ENCODE data around the gene KIF12. TPM values are rescaled to one million over a fixed set of nuclear protein-coding genes. Genes with fewer than 3 reads are reported as not detected.

KIF12 gene
- total RNA-seq, 1 donor from 2014 or later, result not detected

DNA sequence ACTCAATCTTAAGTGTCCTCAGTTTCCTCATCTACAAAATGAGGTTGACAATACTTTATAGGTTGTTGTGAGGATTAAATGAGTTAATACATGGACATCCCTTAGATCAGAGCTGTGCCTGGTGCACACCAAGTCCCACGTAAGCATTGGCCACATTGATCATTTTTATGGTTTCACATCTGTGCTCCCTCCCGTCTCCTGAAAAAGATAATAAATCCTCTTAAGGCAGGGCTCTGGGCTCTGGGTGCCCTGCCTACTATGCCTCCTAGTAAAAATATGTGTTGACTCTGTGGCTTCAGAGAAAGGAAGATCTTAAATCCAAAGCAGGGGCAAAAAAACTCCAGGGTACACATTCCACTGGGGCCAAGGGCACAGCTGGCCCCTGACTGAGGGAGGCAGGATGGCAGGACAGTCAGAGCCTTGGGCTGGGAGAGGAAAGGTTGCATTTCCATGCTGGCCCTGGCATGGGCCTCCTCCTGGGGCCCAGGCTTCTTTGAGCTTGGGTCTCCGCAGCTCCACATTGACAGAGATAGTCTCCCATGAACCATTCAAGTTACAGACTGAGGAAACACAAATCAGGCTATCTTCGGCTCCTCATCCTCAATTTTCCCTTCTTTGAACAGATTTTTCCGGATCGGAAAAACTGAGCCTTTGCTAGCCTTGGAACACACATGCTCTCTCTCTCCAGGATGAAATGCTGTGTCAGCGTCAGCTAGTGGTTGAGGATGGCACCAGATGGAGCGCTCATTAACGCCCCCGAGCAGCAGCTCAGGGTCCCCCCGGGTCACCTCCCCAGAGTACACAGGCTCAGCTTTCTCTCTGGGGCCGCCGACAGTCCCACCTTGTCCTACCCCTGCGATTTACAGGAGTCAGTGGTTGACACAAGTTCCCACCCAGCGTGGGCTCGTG is 22.4 kb upstream of the KIF12 start:
- FAIRE-seq (no peak), DNase-seq (ENCODE audit: low read depth) (no peak)
- TF ChIP-seq, protein P1, sequence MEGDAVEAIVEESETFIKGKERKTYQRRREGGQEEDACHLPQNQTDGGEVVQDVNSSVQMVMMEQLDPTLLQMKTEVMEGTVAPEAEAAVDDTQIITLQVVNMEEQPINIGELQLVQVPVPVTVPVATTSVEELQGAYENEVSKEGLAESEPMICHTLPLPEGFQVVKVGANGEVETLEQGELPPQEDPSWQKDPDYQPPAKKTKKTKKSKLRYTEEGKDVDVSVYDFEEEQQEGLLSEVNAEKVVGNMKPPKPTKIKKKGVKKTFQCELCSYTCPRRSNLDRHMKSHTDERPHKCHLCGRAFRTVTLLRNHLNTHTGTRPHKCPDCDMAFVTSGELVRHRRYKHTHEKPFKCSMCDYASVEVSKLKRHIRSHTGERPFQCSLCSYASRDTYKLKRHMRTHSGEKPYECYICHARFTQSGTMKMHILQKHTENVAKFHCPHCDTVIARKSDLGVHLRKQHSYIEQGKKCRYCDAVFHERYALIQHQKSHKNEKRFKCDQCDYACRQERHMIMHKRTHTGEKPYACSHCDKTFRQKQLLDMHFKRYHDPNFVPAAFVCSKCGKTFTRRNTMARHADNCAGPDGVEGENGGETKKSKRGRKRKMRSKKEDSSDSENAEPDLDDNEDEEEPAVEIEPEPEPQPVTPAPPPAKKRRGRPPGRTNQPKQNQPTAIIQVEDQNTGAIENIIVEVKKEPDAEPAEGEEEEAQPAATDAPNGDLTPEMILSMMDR (IDR thresholded peaks at IDR 0.05; ENCODE audit: insufficient read depth, low read length, severe bottlenecking), result no peak
- H3K4me3 ChIP-seq (ENCODE audit: low read depth, low read length), result no peak overlapping the region
- H3K27me3 ChIP-seq (ENCODE audit: control insufficient read depth, insufficient read depth, low read length), result peaks cover 24% of the 10 kb centered on the region
- H3K36me3 ChIP-seq (ENCODE audit: control insufficient read depth, insufficient read depth, low read length), result no peaks in the 10 kb centered on the region

DNA sequence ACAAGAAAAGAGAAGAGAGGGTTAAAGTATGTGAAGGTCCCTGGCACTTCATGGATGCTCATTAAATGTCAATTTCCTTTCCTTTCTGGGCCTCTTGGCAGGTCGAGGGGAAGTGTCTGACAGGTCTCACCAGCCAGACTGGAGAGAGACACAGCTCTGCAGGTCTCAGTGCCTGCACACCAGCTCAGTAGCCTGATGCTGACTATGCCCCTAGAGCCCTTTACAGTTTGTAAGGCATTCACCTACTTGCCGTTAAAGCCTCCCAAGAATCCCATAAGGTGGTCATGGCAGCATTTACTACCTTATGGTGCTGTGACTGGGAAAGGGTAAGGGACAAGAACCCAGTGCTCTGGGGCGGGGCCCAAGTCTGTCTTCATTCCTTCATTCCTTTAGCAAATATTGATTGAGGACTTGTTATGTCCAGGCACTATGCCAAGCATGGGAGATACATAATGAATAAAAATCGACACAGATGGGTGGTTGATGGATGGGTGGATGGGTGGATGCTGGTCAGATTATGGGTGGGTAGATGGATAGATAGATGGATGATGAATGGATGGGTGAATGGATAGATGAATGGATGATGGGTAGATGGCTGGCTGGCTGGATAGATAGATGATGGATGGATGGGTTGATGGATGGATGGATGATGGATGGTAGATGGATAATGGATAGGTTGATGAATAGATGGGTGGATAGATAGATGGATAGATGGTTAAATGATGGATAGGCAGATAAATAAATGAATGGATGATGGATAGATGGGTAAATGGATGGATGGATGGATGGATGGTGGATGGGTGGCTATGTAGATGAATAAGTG is 21.3 kb upstream of the KIF12 start:
- FAIRE-seq, result no peak
- no peak overlapping the region for H3K4me3 ChIP-seq (ENCODE audit: low read depth, low read length)
- DNase-seq (ENCODE audit: low read depth), result no peak
- TF ChIP-seq, protein P1 (IDR thresholded peaks at IDR 0.05; ENCODE audit: insufficient read depth, low read length, severe bottlenecking), result no peak
- no peaks in the 10 kb centered on the region for H3K36me3 ChIP-seq (ENCODE audit: control insufficient read depth, insufficient read depth, low read length)
- peaks cover 26% of the 10 kb centered on the region for H3K27me3 ChIP-seq (ENCODE audit: control insufficient read depth, insufficient read depth, low read length)

DNA sequence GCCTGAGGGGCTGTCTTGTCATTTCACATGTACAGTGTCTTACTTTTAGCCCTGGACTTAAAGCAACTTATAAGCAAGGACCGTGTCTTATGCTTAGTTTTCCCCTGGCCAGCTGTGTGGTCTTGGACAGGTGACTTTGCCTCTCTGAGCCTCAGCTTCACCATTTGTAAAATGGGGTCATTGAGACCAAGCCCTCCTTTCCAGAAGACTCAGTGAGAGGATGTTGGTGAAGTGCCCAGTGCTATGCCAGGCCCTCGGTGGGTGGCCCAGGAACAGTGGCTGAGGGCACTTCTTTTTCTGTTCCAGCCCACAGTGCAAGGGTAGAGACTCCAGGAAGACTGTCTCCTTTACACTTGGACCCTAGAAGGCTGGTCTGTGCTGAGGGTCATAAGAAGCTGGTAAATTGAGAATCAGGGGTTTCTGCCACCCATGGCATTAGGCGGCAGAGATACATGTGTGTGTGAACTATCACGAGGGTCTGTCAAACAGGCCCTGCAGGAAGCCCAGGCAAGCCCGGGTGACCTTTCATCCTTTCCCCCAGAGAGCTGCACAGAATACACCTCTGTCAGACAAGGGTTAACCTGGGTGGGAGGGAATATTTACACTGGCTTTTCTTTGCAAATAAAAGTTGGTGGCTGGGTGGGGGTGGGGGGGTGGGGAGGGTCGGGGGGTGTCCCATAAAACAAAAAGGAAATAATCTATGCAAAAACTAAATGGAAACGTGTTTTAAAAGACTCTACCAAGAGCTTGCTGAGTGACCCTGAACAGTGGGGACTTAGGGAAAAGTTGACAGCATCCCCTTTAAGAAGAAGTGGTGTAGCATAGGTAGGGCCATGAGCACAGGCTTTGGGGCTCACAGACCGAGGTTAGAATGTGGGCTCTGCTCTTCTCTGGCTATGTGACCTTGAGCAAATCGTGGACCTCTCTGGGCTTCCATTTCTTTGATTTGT is 20.4 kb upstream of the KIF12 start:
- H3K4me3 ChIP-seq (ENCODE audit: low read depth, low read length), result no peak overlapping the region
- TF ChIP-seq, protein P1 (IDR thresholded peaks at IDR 0.05; ENCODE audit: insufficient read depth, low read length, severe bottlenecking), result no peak
- FAIRE-seq, result no peak
- no peak for DNase-seq (ENCODE audit: low read depth)
- H3K27me3 ChIP-seq (ENCODE audit: control insufficient read depth, insufficient read depth, low read length), result peaks cover 25% of the 10 kb centered on the region
- H3K36me3 ChIP-seq (ENCODE audit: control insufficient read depth, insufficient read depth, low read length), result no peaks in the 10 kb centered on the region

DNA sequence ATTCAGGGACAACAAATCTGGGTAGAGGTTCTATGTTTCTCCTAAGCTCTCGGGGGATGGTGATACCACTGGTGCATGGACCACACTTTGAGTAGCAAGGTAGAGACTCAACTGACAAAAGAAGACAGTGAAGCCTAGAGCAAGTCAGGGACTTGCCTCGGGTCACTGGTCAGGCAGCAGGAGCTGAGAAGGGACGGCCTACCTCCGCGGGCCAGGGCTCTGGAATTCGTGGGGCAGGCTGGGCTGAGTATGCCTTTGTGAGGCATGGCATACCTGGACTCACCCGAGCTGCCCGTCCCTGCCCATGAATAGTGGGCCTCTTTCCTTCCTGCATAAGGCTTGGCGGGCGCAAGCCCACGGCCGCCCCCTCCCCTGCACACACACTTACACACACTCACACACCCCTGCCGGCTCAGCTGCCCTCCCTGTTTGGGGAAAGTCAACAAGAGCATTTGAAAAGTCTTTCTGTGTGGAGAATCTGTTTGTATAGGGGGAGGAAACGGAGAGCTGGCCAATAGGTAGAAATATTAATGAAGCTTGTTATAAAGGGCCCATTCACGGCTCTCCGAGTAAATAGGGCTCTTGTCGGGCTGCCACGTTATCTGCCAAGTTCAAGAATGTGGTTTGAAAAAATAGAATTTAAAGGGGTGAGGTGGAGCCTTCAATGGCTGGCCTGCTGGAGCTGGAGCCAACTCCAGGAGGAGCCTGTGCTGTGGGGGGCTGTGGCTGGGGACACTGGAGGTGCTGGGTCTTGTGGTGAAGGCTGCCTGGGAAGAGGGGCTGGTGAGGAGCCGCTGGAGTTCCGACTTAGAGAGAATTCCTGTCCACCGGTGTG is 19.1 kb upstream of the KIF12 start:
- FAIRE-seq, result no peak

More for the DNA sequence above, 19.1 kb upstream of the KIF12 start:
- TF ChIP-seq, protein P1 (IDR thresholded peaks at IDR 0.05; ENCODE audit: insufficient read depth, low read length, severe bottlenecking), result no peak
- no peak for DNase-seq (ENCODE audit: low read depth)
- H3K27me3 ChIP-seq (ENCODE audit: control insufficient read depth, insufficient read depth, low read length), result peaks cover 27% of the 10 kb centered on the region
- no peaks in the 10 kb centered on the region for H3K36me3 ChIP-seq (ENCODE audit: control insufficient read depth, insufficient read depth, low read length)
- no peak overlapping the region for H3K4me3 ChIP-seq (ENCODE audit: low read depth, low read length)

Data from bronchial epithelial cell (primary cell).